Bone marrow (tissue), 2 donors: ENCODE results near the gene ARMC10.
"Not testable (repeated sequence)": the region's sequence is repeated elsewhere in the genome, so short reads cannot be mapped to it uniquely, and the experiment has no call there.

Experiments
- DNase-seq, 2 donors: peaks; one replicate each; lab custom pipeline; 2025; lab: John Stamatoyannopoulos, UW

Gene ARMC10

DNA sequence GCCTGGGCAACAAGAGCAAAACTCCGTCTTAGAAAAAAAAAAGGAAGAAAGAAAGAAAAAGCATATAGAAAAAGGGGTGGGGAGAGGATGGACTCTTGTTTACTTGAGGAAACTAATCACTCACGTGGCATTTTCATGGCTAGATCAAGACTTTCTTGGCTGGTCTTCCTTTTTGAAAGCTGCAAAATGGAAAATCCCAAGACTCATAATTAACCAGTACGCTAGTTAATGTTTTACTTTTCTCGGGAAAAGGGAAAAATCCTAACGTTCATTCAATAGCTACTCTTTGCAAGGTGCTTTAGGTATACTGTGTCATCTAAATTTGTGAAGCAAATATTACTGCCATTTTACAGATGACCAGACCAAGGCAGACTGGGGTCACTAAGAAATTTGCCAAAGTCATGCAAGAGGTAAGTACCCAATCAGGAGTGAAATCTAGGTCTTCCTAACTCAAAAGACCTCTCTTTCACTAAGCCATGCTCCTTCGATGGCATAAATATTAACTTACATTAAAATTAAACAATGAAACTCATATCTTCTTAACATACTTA is 49.6 kb downstream of the ARMC10 start:
- no peak for DNase-seq

DNA sequence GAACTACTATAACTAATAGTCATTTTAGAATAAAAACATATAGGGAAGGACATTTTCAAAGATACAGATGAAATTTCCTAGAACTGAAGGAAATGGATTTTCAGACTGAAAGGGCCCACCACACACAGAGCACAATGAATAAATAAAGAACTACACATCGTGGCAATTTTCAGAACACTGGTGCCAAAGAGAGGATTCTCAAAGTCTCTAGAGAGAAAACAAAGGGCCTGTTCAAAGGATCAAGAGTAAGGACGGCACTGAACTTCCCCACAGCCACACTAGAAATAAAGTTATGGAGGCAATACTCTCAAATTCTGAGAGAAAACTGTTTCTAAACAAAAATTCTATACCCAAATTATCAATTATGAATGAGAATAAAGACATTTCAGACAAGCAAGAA is 52.1 kb downstream of the ARMC10 start:
- no peak for DNase-seq

DNA sequence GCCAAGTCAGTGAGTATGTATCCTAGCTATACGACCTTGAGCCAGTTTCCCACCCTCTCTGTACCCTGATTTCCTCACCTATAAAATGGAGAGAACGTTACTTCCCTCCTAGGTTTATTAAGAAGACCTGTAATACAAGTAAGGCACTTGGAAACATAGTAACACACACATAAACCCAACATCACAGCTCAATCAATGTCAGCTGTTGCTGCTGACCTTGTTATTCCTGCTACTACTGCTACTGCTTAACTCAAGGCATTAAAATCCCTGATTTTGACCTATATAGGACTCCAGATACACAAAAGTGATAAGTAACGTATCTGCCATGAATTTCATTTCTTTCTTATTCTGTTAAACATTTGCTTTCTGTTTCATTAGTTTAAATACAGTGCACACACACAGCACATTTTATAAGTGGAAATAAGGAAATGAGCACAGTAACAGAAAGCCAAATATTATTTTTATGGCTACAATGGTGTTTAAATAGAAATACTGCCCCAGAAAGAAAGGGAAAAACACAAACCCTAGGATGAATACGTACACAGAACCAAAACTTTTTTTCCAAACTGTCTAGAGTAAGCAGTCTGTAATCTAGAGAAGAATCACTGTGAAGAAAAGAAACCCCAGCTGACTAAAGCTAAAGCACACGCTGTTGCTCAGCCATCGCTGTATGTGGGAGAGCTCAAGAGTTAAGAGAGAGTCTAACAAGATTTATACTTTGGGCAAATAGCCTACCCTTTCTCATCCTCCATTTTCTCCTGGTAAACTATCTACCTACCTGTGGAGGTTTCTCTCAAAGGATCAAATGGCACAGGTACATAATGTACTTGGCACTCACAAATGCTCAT is 55.0 kb downstream of the ARMC10 start:
- peak in 1 of 2 donors; percentile 25 for DNase-seq

DNA sequence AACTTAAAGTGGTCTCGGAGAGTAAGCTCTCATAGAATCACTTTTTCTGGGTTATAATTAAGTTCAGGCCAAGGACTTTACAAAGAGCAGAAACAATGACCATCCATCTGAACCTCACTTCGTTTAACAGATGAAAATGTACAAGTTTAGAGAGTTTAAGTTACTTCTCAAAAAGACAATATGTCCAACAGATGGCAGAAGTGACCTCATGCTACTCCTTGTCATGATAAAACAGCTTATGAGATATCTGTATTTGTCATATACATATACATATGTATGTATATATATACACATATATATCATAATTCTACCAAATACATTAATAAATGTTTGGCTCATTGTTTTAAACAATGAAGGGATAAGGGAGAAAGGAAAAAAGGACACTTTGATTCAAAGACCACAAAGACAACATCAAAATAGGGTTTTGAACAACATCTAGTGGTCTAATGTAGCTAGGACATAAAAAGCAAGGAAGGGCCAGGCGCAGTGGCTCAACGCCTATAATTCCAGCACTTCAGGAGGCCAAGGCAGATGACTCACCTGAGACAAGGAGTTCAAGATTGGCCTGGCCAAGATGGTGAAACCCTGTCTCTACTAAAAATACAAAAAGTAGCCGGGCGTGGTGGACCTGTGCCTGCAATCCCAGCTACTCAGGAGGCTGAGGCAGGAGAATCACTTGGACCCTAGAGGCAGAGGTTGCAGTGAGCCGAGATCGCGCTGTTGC is 56.1 kb downstream of the ARMC10 start:
- no peak for DNase-seq

DNA sequence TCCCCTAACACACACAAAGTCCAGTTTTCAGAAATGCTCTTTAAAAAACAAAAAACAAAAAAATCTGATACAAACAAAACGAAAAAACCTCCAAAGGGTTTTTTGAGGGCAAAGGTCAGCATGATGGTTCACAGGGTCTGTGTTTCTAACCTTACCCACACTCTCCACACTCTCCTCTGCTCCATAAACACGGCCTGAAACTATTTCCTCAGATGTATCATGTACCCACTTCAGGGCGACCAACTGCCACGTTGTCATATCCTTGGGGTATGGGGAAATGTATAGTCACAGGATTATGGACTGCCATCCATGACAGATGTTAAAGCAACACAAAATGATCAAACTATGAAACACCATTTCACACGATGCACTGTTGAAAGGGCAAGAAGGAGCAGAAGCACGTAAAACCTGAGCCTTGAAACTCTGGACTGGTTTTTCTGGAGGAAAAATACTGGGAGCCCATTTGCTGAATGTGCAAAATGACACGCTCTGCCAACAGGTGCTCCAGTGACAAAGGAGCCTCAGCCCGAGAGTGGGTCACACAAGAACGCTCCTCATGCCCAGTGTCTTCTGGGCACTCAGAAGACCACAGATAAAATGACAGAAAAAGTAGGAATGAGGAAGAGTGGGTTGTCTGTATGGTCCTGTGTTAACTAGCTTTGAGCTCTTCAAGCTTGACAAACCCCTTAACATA is 58.2 kb downstream of the ARMC10 start:
- DNase-seq = no peak

DNA sequence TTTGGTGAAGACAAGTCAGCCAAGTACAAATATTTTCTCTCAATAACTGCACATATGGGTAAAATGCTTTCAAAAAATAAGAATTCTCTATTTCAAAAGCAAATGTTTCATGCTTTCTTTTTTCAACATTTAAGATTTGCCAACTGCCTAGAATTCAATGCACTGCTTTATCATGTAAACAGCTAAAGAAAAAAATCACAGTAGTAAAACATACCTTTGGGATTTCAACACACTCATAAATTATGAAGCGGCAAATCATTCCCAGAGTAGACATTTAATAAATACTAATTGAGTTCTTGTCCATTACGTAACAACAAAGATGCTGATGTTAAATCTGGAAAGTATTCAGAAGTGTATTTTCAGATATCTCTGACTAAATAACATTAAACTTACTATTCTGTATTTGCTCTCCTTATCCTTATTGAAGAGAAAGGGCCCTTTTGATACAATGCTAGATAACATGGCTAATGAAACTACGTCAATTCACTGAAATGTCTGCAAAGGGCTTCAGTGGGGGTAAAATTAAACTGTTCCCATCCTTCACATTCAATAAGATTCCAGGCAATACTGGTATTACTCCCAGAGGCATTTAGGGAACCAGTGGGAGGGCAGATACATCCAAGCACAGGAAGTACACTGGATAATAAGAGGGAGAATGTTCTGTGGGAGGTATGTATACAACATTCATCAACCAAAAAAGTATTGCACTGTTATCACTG is 60.1 kb downstream of the ARMC10 start:
- no peak for DNase-seq

DNA sequence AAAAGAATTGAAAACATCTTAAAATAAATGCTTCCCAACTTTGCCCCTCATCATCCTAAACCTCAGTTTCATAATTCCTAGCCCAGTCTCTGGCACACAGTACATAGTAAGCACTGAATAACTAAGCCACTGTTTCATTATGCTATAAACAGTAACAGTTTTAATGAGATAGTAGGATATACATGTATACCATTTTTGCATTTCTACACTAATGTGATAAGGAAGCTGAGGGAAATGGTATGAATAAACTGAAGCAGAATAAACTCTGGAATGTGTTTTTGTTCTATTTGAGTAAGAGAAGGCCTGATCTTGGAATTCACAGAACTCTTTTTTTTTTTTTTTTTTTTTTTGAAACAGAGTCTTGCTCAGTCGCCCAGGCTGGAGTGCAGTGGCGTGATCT is 65.1 kb downstream of the ARMC10 start:
- DNase-seq = no peak

DNA sequence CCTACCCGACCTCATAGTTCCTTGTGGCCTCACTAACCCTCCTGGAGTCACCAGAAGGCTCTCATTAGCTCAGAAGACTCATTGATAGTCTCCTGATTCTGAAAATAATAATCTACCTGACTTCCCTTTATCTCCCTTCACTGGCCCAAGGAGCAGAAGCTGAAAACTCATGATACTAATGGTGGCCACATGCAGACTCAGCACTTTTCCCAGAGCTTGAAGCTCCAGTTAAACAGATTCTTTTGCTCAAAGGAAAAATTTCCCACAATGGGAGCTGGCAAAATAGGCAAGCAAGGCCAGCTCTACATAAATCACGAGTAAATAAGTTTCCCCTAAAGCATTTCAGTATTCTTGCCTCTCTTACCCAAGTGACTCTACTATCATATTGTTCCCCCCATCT is 65.7 kb downstream of the ARMC10 start:
- DNase-seq = no peak

DNA sequence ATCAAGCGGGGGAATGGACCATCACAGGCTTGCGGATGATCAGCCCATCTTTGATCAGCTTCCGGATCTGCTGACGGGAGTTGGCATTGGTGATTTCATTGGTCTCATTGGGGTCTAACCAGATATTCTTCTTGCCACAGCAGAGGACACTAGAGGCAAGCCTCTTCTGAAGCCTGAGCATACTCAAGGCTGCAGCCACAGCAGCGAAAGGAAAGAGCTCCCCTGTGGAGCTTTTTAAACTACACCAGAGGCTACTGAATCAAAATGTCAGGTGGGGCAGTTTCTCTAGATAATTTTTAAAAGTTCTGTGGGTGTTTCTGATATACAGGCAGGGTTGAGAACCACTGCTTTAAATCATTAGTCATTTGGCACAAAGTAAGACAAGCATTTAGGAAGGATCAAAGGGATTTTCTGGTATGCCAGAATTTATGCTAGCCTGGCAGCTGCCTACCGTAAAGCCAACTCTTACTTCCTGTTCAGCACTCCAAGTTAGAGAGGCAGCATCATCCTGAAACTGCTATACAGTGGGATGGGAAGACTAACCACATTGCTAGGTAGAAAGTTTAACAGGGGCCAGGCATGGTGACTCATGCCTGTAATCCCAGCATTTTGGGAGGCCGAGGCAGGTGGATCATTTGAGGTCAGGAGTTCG is 66.9 kb downstream of the ARMC10 start:
- DNase-seq = no peak

DNA sequence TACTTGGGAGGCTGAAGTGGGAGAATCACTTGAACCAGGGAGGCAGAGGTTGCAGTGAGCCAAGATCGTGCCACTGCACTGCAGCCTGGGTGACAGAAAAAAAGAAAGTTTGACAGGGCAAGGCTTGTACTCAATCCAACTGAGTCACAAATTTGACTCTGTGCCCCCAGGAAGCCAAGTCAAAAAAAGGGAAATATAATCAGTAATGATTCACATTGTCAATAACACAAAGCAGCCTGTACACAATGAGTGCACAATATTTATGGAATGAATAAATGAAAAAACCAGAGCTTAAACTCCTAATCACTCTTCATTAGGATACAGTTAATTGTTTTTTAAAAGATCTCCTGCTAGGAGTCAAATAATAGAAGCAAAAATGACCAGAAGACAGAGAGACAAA is 67.6 kb downstream of the ARMC10 start:
- DNase-seq = no peak

DNA sequence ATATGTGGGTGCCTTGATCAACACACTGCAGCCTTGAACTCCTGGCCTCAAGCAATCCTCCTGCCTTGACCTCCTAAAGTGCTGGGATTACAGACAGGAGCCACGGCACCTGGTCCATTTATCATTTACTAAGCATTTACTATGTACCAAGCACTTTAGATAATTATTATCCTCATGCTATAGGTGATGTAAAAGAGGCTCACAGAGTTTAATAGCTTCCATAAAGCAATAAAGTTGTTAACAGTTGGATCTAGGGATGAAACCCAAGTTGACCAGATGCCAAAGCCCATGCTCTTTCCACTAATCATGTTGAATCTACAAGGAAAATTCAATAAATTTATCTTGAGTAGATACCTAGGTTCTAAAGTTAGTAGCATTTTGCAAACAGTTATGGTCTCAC is 68.9 kb downstream of the ARMC10 start:
- DNase-seq = no peak

DNA sequence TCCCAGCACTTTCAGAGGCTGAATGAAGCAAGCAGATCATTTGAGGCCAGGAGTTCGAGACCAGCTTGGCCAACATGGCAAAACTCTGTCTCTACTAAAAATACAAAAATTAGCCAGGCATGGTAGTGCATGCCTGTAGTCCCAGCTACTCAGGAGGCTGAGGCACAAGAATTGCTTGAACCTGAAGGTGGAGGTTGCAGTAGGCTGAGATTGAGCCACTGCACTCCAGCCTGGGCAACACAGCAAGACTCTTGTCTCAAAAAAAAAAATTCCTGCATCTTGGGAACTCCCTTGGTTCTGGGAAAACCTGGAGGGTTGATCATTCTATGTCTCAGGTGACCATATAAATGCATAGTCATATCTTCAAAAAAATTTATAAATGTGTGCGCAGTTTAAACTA is 69.8 kb downstream of the ARMC10 start:
- not testable (repeated sequence) for DNase-seq

DNA sequence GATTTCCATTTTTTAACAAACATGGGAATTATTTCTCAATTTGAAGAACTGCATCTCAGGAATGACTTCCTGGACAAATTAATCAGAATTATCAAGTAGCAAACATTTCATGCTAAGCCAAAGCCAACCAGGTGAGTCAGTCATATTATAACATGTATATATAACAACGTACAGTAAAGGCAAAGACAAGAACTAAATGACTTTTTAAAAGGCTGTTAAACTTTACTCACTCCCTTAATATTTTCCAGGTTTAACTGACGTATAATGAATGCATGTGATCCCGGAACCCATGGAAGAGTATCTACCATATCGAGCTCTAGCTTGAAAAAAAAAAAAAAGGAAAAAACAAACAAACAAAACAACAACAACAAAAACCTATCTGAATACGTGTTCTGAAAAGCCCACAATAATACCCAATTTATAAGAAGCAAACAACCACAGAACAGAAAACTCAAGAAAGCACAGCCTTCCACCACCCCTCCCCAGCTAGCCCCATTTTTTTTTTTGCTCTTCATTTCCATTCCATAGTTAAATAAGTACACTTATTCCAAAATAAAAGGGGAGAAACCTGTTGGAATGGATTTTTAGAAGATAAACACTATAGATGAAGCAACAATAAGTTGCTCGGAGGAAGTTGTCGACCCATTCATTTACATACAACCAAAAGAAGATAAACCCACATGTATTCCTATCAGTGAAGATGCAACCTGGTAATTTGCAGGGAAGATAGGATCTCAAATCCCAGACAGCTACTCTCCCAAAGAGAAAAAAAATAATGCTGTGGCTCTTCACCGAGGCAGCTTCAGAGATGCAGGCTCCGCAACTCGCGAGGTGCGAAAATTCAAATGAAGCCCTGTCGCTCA is 73.4 kb downstream of the ARMC10 start:
- no peak for DNase-seq
